HG02840 (cell line): ENCODE data around the gene SLC18A3.

Source experiments
- ATAC-seq: cut with Tn5 transposase; IDR thresholded peaks from one replicate; pipeline ENCODE4 v1.9.1; 2021; ENCODE audit warnings: mild to moderate bottlenecking, moderate library complexity, moderate number of reproducible peaks; ENCODE audit not compliant: unreplicated experiment, low FRiP score

SLC18A3 gene

DNA sequence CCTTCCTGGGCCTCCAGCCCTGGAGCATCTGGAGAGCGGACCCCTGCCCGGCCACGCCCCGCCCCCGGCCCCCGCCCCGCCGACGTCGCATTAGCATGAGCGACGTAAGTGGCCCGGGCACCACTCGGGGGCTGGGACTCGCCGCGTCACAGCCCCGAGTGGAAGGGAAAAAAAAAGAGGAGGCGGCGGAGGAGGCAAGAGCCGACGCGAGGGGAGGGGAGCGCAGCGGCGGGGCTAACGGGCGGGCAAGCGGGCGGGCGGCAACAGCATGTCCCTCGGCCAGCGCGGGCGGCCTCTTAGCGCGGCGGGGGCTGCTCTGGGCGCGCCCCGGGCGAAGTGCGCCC lies at the start of gene SLC18A3:
Gene SLC18A3, plus strand, starts transcription at position 197 of the 344 bp plus-strand sequence. CDS start 431 bp downstream, outside the sequence.
- ATAC-seq, result no peak

DNA sequence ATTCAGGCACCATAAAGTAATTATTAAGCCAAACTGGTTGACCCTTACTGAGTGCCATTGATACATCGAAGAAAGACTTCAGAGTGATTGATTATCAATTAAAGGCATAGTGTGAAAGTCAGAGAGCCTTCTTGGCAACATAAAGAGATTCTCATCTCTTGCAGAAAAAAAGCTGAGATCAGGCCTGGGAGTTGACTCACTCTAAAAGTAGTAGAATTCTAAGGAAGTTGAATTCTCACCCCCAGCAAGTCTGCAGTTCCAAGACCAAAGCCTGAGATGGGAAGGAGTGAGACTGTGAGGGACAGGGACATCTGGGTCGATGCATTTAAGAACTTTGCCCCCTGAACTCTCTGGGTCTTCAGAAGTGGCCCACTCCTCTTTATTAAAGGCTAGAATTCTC lies 49.6 kb upstream of the SLC18A3 start:
- ATAC-seq, result no peak

DNA sequence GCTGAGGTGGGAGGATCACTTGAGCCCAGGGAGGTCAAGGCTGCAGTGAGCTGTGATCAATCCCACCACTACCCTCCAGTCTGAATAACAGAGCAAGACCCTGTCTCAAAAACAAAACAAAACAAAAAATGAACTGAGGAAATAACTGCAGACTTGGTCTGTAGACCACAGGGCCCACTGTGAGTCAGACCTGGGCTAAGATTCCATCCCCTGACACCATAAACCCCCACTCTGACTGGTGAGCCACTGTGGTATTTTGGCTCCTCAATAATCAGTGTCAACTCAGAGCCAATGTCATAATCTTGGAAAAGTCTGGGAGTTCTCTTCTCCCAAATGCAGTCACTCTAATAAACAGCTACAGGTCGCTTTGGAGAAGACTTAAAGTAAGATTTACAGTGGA lies 47.2 kb upstream of the SLC18A3 start:
- no peak for ATAC-seq

DNA sequence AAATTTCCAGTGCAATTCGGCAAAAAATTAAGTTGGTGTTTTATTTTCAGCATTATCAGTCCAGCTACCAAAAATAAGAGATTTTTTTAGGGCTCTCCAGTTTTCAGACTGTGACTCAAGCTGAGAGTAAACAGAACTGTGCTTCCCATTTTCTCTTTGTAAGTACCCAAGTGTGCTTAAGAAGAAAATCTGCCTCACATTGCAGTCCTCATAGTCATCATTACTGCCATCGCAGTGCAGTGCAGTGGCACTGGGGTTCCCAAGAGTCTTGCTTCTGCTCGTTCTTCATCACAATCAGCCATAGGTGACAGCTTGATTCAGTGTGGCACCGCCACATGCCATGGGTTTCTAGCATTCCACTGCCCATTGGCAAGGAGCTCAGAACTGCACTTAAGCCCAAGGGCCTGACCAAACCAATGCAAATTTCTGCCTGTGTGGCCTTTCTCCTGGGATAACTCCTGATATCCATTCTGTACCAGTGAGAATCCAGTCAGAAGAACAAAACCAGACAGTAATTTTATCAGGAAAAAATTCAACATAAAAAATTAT lies 45.6 kb upstream of the SLC18A3 start:
- ATAC-seq, result no peak

DNA sequence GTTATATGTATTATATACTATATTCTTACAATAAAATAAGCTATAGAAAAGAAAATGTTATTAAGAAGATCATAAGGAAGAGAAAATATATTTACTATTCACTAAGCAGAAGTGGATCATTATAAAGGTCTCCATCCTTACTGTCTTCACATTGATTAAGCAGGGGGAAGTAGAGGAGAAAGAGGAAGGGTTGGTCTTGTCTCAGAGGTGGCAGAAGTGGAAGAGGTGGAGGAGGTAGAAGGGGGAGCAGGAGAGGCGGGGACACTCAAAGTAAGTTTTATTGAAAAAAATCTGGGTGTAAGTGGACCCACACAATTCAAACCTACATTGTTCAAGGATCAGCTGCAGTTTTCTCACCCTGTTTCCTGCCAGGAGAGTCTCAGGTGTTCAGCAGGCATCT lies 42.3 kb upstream of the SLC18A3 start:
- no peak for ATAC-seq

DNA sequence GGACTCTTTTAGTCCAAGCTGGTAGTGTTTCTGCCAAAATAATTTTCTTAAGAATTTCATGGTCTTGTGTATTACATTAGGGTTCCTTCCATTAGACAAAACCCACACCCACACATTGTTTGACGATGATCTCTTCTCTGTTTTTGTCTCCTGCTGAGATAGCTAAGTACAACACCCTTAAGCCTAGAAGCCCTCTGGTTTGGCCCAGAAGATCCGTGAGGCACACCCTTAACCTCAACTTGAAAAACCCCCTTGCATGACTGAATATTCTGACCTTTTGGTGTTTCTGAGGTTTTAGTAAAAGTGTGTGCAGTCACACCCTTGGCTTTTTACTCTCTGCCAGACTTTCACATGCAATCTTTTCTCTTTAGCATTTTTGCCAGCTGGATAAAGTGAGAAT lies 41.9 kb upstream of the SLC18A3 start:
- no peak for ATAC-seq

DNA sequence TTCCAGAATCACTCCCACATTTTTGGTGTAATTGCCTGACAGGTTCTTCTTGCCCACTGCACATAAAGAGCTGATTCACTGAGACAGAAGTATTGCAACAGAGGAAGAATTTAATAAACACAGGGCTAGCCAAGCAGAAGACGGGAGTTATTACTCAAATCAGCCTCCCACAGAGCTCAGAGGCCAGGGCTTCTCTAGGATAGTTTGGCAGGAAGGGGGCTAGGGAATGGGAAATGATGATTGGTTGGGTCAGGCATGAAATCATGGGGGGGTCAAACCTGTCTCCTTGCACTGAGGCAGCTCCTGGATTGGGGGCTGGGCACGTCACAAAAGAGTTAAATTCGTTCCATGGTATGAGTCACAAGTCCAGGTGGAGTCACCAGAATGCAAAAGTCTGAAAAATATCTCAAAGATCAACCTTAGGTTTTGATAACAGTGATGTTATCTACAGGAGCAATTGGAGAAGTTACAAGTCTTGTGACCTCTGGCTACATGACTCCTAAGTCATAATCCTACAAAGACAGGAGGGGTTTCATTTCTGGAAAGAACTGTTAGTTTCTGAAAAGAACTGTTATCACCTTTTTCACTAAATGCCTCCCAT lies 41.0 kb upstream of the SLC18A3 start:
- ATAC-seq, result no peak

DNA sequence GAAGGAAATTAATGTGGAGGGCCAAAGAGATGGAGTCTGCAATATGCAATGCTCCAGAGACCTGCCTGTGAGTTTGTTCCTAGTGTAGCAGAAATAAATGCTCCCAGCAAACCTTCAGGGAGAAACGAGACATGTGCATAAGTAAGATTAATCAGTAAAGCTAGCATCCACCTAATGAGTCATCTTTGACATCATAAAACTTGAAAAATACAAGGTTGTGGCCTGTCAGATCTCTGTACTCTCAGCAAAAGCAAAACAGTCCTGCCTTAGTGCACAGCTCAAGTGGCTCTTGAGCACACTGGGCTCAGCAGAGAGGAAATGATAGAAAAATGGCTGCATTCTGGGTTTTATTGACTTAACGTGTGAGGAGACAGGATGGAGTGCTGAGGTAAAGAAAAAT lies 38.7 kb upstream of the SLC18A3 start:
- ATAC-seq, result no peak

DNA sequence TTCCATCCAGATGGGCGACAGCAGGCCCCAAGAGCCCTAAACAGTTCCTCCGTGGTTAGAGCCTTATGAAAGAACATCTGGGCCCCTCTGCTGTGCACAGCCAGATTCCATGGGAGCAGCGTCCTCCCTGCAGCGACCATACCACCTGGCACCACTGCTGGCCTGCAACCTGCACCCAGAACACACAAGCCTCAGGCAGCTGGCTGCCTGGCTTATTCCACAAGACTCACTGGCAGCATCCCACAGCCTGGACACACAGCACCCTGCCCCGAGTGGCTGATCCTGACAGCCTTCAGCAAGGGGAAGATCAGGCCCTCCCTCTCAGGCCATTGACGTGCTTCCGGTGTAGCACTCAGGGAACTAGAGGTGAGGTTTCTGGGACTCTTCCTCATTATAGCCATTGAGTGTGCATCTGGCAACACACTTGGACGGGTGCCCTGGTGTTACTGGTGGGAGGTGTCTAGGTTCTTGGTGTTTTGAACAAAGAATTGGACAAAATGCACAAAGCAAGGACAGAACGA lies 37.5 kb upstream of the SLC18A3 start:
- ATAC-seq, result no peak

DNA sequence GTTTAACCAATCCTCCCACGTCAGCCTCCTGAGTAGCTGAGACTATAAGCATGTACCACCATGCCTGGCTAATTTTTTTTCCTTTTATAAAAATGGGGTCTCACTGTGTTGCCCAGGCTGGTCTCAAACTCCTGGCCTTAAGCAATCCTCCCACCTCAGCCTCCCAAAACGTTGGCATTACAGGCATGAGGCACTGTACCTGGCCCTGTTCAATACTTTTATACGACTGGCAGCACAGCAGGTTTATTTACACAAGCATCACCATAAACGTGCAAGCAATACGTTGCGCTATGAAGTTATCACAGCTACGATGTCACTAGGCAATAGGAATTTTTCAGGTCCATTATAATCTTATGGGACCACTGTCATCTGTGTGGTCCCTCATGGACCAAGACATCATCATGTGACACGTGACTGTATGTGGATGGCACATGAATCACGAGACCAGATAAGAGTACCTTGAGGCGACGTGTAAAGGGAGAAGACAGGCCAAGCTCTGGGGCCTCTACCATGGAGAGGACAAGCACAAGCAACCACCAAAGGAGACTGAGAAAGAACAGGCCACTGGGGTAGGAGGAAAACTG lies 34.5 kb upstream of the SLC18A3 start:
- ATAC-seq, result no peak

DNA sequence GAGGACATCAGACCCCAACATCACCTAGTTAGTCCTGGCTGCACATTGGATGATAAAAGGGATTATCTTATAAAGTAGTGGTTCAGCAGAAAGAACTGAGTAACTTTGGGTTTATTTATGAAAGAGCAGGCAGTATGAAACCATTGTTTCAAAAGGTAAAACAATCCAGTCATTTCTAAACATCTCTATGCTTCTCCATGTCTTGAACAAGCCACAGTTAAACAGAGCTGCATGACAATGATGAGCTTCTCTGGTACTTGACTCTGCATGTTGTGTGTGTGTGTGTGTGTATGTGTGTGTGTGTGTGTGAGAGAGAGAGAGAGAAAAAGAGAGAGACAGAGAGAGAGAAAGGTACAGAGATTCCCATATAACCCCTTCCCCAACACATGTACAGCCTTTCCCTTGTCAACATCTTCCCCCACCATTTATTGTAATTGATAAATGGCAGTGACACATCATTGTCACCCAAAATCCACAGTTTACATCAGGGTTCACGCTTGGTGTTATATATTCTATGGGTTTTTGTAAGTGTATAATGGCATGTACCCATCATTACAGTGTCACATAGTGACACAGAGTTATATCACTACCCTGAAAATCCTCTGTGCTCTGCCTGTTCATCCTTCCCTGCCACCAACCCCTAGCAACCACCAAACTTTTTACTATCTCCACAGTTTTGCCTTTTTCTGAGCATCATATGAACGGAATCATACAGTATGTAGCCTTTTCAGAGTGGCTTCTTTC lies 32.8 kb upstream of the SLC18A3 start:
- no peak for ATAC-seq

DNA sequence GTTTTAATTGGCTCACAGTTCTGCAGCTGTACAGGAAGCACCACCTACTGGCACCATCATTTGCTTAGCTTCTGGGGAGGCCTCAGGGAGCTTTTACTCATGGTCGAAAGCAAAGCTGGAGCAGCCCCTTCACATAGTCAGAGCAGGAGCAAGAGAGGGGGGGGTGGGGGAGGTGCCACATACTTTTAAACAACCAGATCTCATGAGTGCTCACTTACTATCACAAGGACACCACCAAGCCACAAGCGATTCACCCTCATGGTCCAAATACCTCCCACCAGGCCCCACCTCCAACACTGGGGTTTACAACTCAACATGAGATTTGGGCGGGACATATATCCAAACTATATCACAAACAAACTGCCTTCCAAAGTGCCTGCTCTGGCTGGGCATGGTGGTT lies 31.7 kb upstream of the SLC18A3 start:
- no peak for ATAC-seq

DNA sequence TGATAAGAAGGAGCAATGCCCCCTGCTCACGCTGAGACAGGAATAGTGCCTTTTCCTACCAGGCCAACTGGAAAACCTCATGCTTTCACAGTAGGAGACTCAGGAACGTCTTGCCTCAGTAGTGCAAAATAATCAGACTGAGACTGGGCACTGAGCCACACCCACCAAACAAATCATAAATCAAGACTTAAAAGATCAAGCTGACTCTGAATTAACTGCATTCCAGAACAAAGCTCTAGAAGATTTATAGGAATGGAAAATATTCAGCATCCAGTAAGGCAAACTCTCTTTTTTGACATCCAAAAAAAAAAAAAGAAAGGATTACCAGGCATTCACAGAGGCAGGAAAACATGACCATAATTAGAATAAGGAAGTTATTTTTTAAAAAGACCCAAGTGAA lies 30.5 kb upstream of the SLC18A3 start:
- no peak for ATAC-seq

DNA sequence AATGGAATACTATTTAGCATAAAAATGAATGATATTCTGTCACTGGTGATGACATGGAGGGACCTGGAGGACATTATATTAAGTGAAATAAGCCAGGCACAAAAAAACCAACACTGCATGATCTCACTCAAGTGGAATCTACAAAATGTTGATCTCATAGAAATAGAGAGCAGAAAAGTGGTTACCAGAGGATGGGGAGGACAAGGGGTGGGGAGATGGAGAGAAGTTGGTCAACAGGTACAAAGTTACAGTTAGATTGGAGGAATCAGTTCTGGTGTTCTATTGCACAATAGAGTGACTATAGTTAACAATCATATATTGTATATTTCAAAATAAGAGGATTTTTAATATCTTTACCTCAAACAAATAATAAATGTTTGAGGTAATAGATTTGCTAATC lies 24.7 kb upstream of the SLC18A3 start:
- no peak for ATAC-seq

DNA sequence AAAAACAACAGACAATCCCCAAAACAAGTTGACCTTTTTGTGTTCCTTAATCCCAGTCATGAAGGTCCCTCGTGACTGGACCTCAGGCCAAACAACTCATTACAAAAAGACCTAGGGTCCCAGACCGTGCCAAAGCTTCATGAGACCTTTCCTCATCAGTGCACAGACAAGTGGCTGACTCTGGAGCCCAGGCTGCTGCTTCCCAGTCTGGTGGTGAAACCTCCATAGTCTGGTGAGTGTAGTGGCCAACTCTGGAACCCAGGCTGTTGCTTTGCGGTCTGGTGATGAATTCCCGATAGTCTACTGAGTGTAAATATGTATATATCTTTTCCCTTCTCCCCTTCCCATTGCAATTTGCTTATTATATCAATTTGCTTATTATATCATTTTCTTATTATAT lies 22.1 kb upstream of the SLC18A3 start:
- ATAC-seq, result no peak

DNA sequence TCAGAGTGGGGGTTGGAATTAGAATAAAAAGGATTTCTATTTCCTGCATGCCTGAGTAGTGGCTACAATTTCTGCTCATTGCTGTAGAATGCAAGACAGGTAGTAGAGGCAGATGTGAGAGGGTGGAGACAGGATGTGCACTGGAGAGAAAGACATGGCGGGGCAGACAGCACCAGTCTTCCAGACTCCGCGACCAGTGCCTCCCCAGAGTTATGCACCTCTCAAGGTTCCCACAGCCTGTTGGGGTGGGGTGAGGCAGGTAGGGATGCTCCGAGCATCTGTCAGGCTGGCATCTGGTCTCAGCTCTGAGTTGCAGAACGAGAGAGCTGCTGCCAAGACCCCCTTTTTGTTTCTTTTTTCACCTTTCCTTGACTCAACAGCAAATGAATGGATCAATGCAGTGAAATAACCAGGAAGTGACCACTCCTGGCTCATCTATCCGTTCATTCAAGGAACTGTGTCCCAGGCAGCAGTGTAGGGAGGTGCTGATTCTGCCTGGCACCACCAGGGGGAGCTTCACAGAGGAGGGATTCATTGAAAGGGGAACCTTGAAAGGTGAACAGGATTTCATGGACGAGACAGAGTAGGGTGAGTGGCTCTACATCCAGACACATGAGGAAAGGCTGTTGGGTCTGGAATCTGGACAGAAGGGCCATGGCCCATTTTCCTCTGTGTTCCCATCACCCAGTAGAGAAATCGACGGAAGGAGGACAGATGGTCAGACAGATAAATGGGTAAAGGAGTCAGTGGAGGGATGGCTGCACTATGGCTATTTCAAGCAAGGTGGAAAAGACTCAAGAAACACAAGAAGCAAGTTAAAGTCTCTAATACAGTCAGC lies 17.2 kb upstream of the SLC18A3 start:
- ATAC-seq, result no peak

DNA sequence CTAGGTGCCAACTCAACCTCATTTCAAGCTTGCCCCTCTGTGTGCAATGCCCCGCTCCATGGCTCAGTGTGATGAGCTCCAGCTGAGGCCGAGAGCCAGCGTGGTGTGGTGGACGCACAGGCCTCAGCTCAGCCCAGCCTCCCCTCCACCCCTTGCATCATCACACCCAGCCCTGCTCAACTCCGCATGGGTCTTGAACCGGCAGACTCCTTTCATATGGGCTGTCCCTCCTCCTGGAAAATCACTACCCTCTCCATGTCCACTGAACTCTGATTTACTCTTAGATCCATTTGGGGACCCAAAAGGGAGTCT lies 16.6 kb upstream of the SLC18A3 start:
- no peak for ATAC-seq

DNA sequence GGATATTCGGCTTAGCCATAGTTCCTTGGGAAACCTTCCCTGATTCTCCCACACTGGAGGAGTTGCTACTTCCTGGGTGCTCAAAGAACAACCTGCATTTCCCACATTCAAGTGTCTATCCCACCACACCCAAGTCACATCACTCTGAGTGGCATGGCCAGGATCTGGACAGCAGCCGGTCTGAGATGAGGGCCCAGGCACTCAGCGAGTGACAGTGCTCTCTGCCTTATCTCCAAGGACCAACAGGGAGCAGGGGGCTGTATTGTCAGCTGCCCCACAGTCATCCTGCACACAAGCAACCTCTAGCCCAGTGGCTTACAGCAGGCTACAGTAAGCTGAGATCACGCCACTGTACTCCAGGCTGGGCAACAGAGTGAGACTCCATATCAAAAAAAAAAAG lies 16.1 kb upstream of the SLC18A3 start:
- ATAC-seq, result no peak

DNA sequence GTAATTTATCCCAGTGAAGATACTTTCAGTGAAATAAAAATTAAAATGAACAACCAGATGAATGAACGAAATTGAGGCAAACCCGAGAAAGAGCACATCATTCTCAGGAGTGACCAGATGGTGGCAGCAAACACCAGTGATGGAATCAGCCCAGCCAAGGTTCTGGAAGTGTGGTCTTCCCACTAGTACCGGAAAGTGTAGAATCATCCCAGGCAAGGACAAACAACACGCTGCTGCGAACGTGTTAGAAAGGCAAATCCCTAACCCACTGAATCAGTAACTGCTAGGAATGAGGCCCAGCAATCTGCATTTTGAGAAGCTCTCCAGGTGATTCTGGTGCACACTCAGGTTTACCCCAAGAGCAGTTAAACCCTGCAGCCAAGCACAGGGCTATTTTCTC lies 15.5 kb upstream of the SLC18A3 start:
- no peak for ATAC-seq

DNA sequence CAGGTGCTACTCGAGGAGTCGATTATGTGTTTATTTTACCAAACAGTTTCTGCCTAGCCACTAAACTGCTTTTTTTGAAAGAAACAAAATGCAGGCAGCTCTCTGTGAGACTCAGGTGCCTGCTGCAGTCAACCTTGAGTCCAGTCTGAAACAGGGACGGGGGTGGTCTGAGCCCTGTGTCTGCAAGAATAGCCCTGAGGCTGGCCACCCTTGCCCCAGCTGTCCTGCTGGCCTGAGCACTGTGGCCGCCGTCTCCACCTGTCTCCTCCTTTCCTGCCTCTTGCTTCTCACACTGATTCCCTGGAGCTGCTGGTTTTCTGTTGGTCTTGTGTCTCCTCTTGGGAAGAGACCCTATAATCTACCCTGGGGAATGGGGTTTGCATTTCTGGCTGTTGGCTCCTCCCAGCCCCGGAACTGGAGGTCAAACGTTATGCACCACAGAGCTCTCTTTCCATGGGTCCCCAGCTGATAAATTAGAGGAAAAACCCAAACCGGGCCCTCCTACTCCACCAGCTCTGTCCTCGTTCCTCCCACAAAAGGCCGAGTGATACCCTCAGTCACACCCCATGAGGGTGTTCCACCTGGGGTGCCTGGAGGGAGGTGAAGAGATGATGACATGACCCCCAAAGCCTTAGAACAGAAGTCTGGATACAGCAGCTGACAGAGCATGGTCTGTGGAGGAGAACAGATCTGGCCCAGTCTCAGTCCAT lies 15.0 kb upstream of the SLC18A3 start:
- no peak for ATAC-seq
